ENCODE measurements around the gene USP17L17.
"Not testable (repeated sequence)": the region's sequence is repeated elsewhere in the genome, so short reads cannot be mapped to it uniquely, and the experiment has no call there.

The USP17L17 gene

GRCh38 chr4:9243579-9243978 lies at the start of gene USP17L17:
USP17L17 (plus strand) TSS chr4:9243879; CDS start chr4:9243879, 0 bp downstream.
- DNase-seq (ENCODE audit: low read depth, low spot score) = not testable (repeated sequence)

GRCh38 chr4:9210357-9210756 lies 33.3 kb upstream of the USP17L17 start, which contains the start of gene USP17L10:
USP17L10 (plus strand) TSS chr4:9210657; CDS start chr4:9210657, 0 bp downstream.
- DNase-seq (ENCODE audit: low read depth, low spot score) = not testable (repeated sequence)

DNA sequence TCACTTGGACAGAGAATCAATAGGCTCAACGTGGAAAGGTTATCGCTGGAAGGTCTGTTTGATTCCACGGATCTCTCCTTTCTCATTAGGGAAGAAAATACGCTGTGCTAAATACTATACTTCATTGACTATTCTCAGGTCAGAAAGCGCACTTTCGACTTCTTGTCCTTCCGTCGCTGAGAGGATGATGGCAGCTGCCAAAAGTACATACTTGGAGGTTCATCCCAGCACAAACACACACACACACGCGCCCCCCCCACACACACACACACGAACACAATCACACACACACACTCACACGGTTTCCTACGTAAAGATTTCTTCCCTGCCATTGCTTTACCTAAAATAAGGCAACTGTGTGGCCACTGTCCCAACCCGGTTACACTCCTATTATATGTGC lies 29.0 kb upstream of the USP17L17 start:
- DNase-seq (ENCODE audit: low read depth, low spot score) = not testable (repeated sequence)

GRCh38 chr4:9215105-9215504 lies 28.6 kb upstream of the USP17L17 start, which contains the start of gene USP17L11:
USP17L11 (plus strand) TSS chr4:9215405; CDS start chr4:9215405, 0 bp downstream.
- DNase-seq (ENCODE audit: low read depth, low spot score) = not testable (repeated sequence)

GRCh38 chr4:9219852-9220251 lies 23.8 kb upstream of the USP17L17 start, which contains the start of gene USP17L12:
USP17L12 (plus strand) TSS chr4:9220152; CDS start chr4:9220152, 0 bp downstream.
- DNase-seq (ENCODE audit: low read depth, low spot score) = not testable (repeated sequence)

DNA sequence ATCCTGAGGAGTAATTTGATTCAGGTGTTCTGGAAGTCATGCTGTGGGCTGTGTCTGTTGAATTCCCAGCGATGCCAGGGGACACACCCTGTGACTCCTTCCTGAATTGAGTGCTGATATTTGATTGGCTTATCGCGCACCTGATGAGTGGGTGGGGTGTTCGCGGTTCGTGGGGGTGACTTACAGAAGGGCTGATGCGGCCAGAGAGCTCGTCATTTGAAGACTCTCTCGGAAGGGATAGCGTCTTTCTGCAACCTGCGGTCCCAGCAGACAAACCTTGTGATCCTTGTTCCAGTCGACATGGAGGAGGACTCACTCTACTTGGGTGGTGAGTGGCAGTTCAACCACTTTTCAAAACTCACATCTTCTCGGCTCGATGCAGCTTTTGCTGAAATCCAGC lies 19.1 kb upstream of the USP17L17 start, which contains the start of gene USP17L13:
Gene USP17L13 (plus strand): TSS at position 301 of the 400 bp plus-strand sequence. CDS start 0 bp downstream, at position 301.
- not testable (repeated sequence) for DNase-seq (ENCODE audit: low read depth, low spot score)

- not testable (repeated sequence) for DNase-seq (ENCODE audit: low read depth, low spot score)
Observed at GRCh38 chr4:9230249-9230648, 13.4 kb upstream of the USP17L17 start.

DNA sequence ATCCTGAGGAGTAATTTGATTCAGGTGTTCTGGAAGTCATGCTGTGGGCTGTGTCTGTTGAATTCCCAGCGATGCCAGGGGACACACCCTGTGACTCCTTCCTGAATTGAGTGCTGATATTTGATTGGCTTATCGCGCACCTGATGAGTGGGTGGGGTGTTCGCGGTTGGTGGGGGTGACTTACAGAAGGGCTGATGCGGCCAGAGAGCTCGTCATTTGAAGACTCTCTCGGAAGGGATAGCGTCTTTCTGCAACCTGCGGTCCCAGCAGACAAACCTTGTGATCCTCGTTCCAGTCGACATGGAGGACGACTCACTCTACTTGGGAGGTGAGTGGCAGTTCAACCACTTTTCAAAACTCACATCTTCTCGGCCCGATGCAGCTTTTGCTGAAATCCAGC lies 9.6 kb upstream of the USP17L17 start, which contains the start of gene USP17L15:
Gene USP17L15 (plus strand): TSS at position 301 of the 400 bp plus-strand sequence. CDS start 0 bp downstream, at position 301.
- DNase-seq (ENCODE audit: low read depth, low spot score) = not testable (repeated sequence)

GRCh38 chr4:9238461-9238860 lies 5.2 kb upstream of the USP17L17 start:
- DNase-seq (ENCODE audit: low read depth, low spot score) = not testable (repeated sequence)

DNA sequence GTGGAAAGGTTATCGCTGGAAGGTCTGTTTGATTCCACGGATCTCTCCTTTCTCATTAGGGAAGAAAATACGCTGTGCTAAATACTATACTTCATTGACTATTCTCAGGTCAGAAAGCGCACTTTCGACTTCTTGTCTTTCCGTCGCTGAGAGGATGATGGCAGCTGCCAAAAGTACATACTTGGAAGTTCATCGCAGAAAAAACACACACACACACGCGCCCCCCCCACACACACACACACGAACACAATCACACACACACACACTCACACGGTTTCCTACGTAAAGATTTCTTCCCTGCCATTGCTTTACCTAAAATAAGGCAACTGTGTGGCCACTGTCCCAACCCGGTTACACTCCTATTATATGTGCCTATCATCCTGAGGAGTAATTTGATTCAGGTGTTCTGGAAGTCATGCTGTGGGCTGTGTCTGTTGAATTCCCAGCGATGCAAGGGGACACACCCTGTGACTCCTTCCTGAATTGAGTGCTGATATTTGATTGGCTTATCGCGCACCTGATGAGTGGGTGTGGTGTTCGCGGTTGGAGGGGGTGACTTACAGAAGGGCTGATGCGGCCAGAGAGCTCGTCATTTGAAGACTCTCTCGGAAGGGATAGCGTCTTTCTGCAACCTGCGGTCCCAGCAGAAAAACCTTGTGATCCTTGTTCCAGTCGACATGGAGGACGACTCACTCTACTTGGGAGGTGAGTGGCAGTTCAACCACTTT lies 4.4 kb downstream of the USP17L17 start, which contains the start of gene USP17L18:
Gene USP17L18 (plus strand): TSS at position 678 of the 728 bp plus-strand sequence. CDS start 0 bp downstream, at position 678.
- not testable (repeated sequence) for DNase-seq (ENCODE audit: low read depth, low spot score)

- DNase-seq (ENCODE audit: low read depth, low spot score) = not testable (repeated sequence)
Observed at GRCh38 chr4:9253078-9253477, 9.4 kb downstream of the USP17L17 start, which contains the start of gene USP17L19. USP17L19 (plus strand) TSS chr4:9253378; CDS start chr4:9253378, 0 bp downstream.

- not testable (repeated sequence) for DNase-seq (ENCODE audit: low read depth, low spot score)
Observed at GRCh38 chr4:9257824-9258223, 14.1 kb downstream of the USP17L17 start, which contains the start of gene USP17L20. USP17L20 (plus strand) TSS chr4:9258124; CDS start chr4:9258124, 0 bp downstream.

DNA sequence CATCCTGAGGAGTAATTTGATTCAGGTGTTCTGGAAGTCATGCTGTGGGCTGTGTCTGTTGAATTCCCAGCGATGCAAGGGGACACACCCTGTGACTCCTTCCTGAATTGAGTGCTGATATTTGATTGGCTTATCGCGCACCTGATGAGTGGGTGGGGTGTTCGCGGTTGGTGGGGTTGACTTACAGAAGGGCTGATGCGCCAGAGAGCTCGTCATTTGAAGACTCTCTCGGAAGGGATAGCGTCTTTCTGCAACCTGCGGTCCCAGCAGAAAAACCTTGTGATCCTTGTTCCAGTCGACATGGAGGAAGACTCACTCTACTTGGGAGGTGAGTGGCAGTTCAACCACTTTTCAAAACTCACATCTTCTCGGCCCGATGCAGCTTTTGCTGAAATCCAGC lies 18.9 kb downstream of the USP17L17 start, which contains the start of gene USP17L21:
Gene USP17L21 (plus strand): TSS at position 301 of the 400 bp plus-strand sequence. CDS start 0 bp downstream, at position 301.
- not testable (repeated sequence) for DNase-seq (ENCODE audit: low read depth, low spot score)

GRCh38 chr4:9267319-9267718 lies 23.6 kb downstream of the USP17L17 start, which contains the start of gene USP17L22:
USP17L22 (plus strand) TSS chr4:9267619; CDS start chr4:9267619, 0 bp downstream.
- DNase-seq (ENCODE audit: low read depth, low spot score) = not testable (repeated sequence)

DNA sequence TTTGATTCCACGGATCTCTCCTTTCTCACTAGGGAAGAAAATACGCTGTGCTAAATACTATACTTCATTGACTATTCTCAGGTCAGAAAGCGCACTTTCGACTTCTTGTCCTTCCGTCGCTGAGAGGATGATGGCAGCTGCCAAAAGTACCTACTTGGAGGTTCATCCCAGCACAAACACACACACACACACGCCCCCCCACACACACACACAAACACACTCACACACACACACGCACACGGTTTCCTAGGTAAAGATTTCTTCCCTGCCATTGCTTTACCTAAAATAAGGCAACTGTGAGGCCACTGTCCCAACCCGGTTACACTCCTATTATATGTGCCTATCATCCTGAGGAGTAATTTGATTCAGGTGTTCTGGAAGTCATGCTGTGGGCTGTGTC lies 28.0 kb downstream of the USP17L17 start:
- not testable (repeated sequence) for DNase-seq (ENCODE audit: low read depth, low spot score)
